ENCODE measurements around the gene EXOC3L1. TPM values are rescaled to one million over a fixed set of nuclear protein-coding genes. Genes with fewer than 3 reads are reported as not detected.
A peak's percentile ranks its signal among the peaks of the same experiment; 100 is the strongest.

EXOC3L1 gene
- total RNA-seq, 2 experiments from 2014 or later = not detected

GRCh38 chr16:67192781-67193361 is 2.9 kb upstream of the EXOC3L1 start:
- peaks cover 22% of the 10 kb centered on the region for H3K79me2 ChIP-seq (ENCODE audit: insufficient read depth, low read depth, low read length)
- CTCF ChIA-PET (ENCODE audit: unreplicated experiment) = interaction anchor here (0.6 to 1.0 kb wide), 3 partner anchors 34 to 261 kb away, joined by 3 to 4 read pairs (median 3); partner anchors contain the start of gene TMEM208
- H3K9me2 ChIP-seq (ENCODE audit: insufficient read depth, low read length) = no peaks in the 10 kb centered on the region
- H3K36me3 ChIP-seq (ENCODE audit: insufficient read depth, low read length) = peaks cover 57% of the 10 kb centered on the region
- H2AFZ ChIP-seq (ENCODE audit: low read length) = no peak overlapping the region
- intact Hi-C loops (cut with micrococcal nuclease; ENCODE audit: unreplicated experiment) = loop anchor here (2.0 kb wide), 2 partner anchors 34 to 54 kb away; partner anchors contain the start of genes FHOD1 and TMEM208
- peak overlapping the region; percentile 45 for H3K27ac ChIP-seq (ENCODE audit: low read depth, low read length, poor library complexity, severe bottlenecking)
- BruUV-seq (replicated peaks) = no TSS peak
- peak overlapping the region; percentile 86 for H3K4me2 ChIP-seq (ENCODE audit: low read length)
- H4K20me1 ChIP-seq (ENCODE audit: insufficient read depth, low read length) = peaks cover 9% of the 10 kb centered on the region; the same call in 1 of the 2 replicates
- peak overlapping the region; percentile 98 for H3K4me3 ChIP-seq (ENCODE audit: low read depth, low read length, poor library complexity, severe bottlenecking)
- POLR2A ChIA-PET = interaction anchor here (0.6 to 1.5 kb wide), 4 partner anchors 24 to 51 kb away, joined by 3 to 7 read pairs (median 3); partner anchors contain the start of gene TMEM208
- peak; percentile 48 for DNase-seq (ENCODE audit: low spot score)
- TF ChIP-seq CTCF (conservative IDR thresholded peaks at IDR 0.05; ENCODE audit: low read length) (no peak), EZH2phosphoT487 (IDR thresholded peaks at IDR 0.05; ENCODE audit: borderline replicate concordance, low read depth, low read length) (no peak)
- no peaks in the 10 kb centered on the region for H3K9me3 ChIP-seq (ENCODE audit: low read length)
- H3K4me1 ChIP-seq (ENCODE audit: insufficient read depth, low read length, poor library complexity, severe bottlenecking) = peaks cover 19% of the 10 kb centered on the region

- no peak for TF ChIP-seq CTCF (conservative IDR thresholded peaks at IDR 0.05; ENCODE audit: low read length)
Measured at GRCh38 chr16:67191995-67192681, 2.2 kb upstream of the EXOC3L1 start, which contains the start of gene E2F4. Gene E2F4 (plus strand): TSS chr16:67192155. CDS start chr16:67192228, 73 bp downstream.

More at GRCh38 chr16:67191995-67192681, 2.2 kb upstream of the EXOC3L1 start, which contains the start of gene E2F4:
- H3K9me3 ChIP-seq (ENCODE audit: low read length) = no peaks in the 10 kb centered on the region
- ChIA-PET POLR2A (interaction anchor here (0.5 to 1.5 kb wide), 4 partner anchors 35 to 73 kb away, joined by 3 to 7 read pairs (median 3); partner anchors contain the start of gene TMEM208), CTCF (ENCODE audit: unreplicated experiment) (interaction anchor here (0.6 to 1.0 kb wide), 3 partner anchors 35 to 261 kb away, joined by 3 read pairs; partner anchors contain the start of gene TMEM208)
- peak within 1 kb of the TSS; percentile 57; the same call in 1 of the 2 replicates for H2AFZ ChIP-seq (ENCODE audit: low read length)
- BruUV-seq (replicated peaks) = TSS peak; percentile 82
- H4K20me1 ChIP-seq (ENCODE audit: insufficient read depth, low read length) = peaks cover 9% of the 10 kb centered on the region; the same call in 1 of the 2 replicates
- H3K4me1 ChIP-seq (ENCODE audit: insufficient read depth, low read length, poor library complexity, severe bottlenecking) = peaks cover 19% of the 10 kb centered on the region
- H3K4me2 ChIP-seq (ENCODE audit: low read length) = peak within 1 kb of the TSS; percentile 86
- H3K4me3 ChIP-seq (ENCODE audit: low read depth, low read length, poor library complexity, severe bottlenecking) = peak within 1 kb of the TSS; percentile 98
- H3K9me2 ChIP-seq (ENCODE audit: insufficient read depth, low read length) = no peaks in the 10 kb centered on the region
- intact Hi-C loops (cut with micrococcal nuclease; ENCODE audit: unreplicated experiment) = loop anchor here (2.0 kb wide), 2 partner anchors 35 to 55 kb away; partner anchors contain the start of genes FHOD1 and TMEM208
- peaks cover 22% of the 10 kb centered on the region for H3K79me2 ChIP-seq (ENCODE audit: insufficient read depth, low read depth, low read length)
- peaks cover 50% of the 10 kb centered on the region for H3K36me3 ChIP-seq (ENCODE audit: insufficient read depth, low read length)
- peak within 1 kb of the TSS; percentile 45 for H3K27ac ChIP-seq (ENCODE audit: low read depth, low read length, poor library complexity, severe bottlenecking)
- DNase-seq (ENCODE audit: low spot score) = peak; percentile 96

Data from OCI-LY7 (cell line).